ENCODE measurements around the gene CES2.
"Not testable (repeated sequence)": the region's sequence is repeated elsewhere in the genome, so short reads cannot be mapped to it uniquely, and the experiment has no call there.

Gene CES2

GRCh38 chr16:66979011-66979717 is 43.8 kb downstream of the CES2 start:
- DNase-seq (ENCODE audit: low read depth): no peak

DNA sequence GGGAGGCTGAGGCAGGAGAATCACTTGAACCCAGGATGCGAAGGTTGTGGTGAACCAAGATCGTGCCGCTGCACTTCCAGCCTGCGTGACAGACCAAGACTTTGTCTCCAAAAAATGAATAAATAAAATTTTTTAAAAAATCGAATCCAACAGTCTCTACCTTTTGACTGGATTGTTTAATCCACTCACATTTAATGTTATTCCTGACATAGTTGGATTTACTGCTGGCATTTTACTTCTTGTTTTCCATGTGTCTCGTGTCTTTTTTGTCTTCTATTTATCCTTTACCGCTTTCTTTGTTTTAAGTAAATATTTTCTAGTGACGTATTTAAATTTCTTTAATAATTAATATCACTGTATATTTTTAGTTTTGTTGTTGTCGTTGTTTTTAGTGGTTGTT is 47.7 kb downstream of the CES2 start:
- no peak for DNase-seq (ENCODE audit: low read depth)

GRCh38 chr16:66984892-66985311 is 49.6 kb downstream of the CES2 start:
- DNase-seq (ENCODE audit: low read depth): peak; percentile 55

DNA sequence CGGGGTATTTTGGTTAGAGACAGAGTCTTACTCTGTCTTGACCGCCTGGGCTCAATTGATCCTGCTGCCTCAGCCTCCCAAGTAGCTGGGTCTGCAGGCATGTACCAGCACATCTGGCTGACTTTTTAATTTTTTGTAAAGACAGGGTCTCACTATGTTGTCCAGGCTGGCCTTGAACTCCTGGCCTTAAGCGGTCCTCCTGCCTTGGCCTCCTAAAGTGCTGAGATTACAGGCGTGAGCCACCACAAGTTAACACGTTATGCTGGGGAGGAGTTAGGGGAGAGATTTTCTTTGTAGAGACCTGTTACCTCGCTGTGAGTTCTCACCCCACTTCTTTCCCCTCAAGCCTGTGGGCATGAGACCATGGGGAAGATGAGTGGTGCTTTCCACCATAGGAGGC is 51.2 kb downstream of the CES2 start:
- no peak for DNase-seq (ENCODE audit: low read depth)

GRCh38 chr16:66988197-66988788 is 53.0 kb downstream of the CES2 start, which contains the start of gene CES4A:
Gene CES4A (plus strand): TSS chr16:66988589. CDS start chr16:66988773, 184 bp downstream.
- no peak for DNase-seq (ENCODE audit: low read depth)

GRCh38 chr16:66991545-66992077 is 56.3 kb downstream of the CES2 start:
- no peak for DNase-seq (ENCODE audit: low read depth)

DNA sequence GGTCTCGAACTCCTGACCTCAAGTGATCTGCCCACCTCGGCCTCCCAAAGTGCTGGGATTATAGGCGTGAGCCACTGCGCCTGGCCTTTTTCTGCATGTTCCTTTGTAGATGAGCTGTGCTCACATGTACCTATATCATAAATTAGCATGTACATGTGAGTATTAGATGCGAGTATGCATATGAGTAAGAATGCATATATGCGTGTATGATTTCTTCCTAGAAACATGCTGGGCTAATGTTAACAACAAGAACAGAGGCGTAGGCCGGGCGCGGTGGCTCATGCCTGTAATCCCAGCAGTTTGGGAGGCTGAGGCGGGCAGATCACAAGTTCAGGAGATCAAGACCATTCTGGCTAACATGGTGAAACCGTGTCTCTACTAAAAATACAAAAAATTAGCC is 58.2 kb downstream of the CES2 start:
- not testable (repeated sequence) for DNase-seq (ENCODE audit: low read depth)
